OCI-LY1 (cell line): ENCODE results near the gene P4HTM.

Experiments used
- EZH2 ChIP-seq: fragments of 200-600 bp; sonication (generic), shearing (Covaris generic); IDR thresholded peaks from 2 replicates; pipeline ENCODE4 v1.8.0; 2017; ENCODE audit warnings: borderline replicate concordance, mixed run types, mild to moderate bottlenecking, antibody characterized with exemption, low read length, moderate library complexity, mixed read lengths
- TF ChIP-seq, protein P1 (sequence below): fragments of 200-600 bp; sonication (generic), shearing (Covaris generic); IDR thresholded peaks from 2 replicates; pipeline ENCODE4 v1.5.1; 2017; ENCODE audit warnings: mild to moderate bottlenecking, antibody characterized with exemption, low read length, moderate library complexity, mixed read lengths

GRCh38 chr3:48962939-48963338 lies 27.1 kb upstream of the P4HTM start:
- TF ChIP-seq, protein P1, sequence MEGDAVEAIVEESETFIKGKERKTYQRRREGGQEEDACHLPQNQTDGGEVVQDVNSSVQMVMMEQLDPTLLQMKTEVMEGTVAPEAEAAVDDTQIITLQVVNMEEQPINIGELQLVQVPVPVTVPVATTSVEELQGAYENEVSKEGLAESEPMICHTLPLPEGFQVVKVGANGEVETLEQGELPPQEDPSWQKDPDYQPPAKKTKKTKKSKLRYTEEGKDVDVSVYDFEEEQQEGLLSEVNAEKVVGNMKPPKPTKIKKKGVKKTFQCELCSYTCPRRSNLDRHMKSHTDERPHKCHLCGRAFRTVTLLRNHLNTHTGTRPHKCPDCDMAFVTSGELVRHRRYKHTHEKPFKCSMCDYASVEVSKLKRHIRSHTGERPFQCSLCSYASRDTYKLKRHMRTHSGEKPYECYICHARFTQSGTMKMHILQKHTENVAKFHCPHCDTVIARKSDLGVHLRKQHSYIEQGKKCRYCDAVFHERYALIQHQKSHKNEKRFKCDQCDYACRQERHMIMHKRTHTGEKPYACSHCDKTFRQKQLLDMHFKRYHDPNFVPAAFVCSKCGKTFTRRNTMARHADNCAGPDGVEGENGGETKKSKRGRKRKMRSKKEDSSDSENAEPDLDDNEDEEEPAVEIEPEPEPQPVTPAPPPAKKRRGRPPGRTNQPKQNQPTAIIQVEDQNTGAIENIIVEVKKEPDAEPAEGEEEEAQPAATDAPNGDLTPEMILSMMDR, result no peak
- TF ChIP-seq EZH2, result no peak
